ENCODE measurements around the gene FABP7.

Gene FABP7

GRCh38 chr6:122770835-122771601 lies 8.5 kb upstream of the FABP7 start:
- DNase-seq (ENCODE audit: low read depth, low spot score): no peak
- Histone ChIP-seq H3K27ac (no peak overlapping the region), H3K36me3 (ENCODE audit: insufficient read depth, low read length) (no peaks in the 10 kb centered on the region), H3K4me3 (no peak overlapping the region), H3K9me3 (ENCODE audit: low read depth, low read length) (no peaks in the 10 kb centered on the region), H3K9ac (ENCODE audit: insufficient read length) (no peak overlapping the region)
- no peak for TF ChIP-seq FOXP2 (optimal IDR thresholded peaks at IDR 0.05; ENCODE audit: control extremely low read depth, extremely low read length, insufficient read depth)

- DNase-seq (ENCODE audit: low read depth, low spot score): no peak
- Histone ChIP-seq H3K9ac (ENCODE audit: insufficient read length) (no peak overlapping the region), H3K36me3 (ENCODE audit: insufficient read depth, low read length) (no peaks in the 10 kb centered on the region), H3K4me3 (no peak overlapping the region), H3K9me3 (ENCODE audit: low read depth, low read length) (no peaks in the 10 kb centered on the region), H3K27ac (no peak overlapping the region)
- TF ChIP-seq POLR2AphosphoS5 (IDR thresholded peaks at IDR 0.05; ENCODE audit: borderline replicate concordance, low read depth, low read length) (no peak; the same call in 1 of the 2 replicates), FOXP2 (optimal IDR thresholded peaks at IDR 0.05; ENCODE audit: control extremely low read depth, extremely low read length, insufficient read depth) (no peak), EZH2 (IDR thresholded peaks at IDR 0.05) (no peak)
Observed at GRCh38 chr6:122772724-122773415, 6.6 kb upstream of the FABP7 start.

- H3K4me3 ChIP-seq: no peak overlapping the region
- no peaks in the 10 kb centered on the region for H3K9me3 ChIP-seq (ENCODE audit: low read depth, low read length)
- DNase-seq (ENCODE audit: low read depth, low spot score): no peak
- no peak for TF ChIP-seq EZH2 (IDR thresholded peaks at IDR 0.05)
- no peak for TF ChIP-seq FOXP2 (optimal IDR thresholded peaks at IDR 0.05; ENCODE audit: control extremely low read depth, extremely low read length, insufficient read depth)
- TF ChIP-seq POLR2AphosphoS5 (IDR thresholded peaks at IDR 0.05; ENCODE audit: borderline replicate concordance, low read depth, low read length): no peak
- H3K27ac ChIP-seq: no peak overlapping the region
- H3K9ac ChIP-seq (ENCODE audit: insufficient read length): no peak overlapping the region
- no peaks in the 10 kb centered on the region for H3K36me3 ChIP-seq (ENCODE audit: insufficient read depth, low read length)
Observed at GRCh38 chr6:122775975-122776374, 3.5 kb upstream of the FABP7 start.

DNA sequence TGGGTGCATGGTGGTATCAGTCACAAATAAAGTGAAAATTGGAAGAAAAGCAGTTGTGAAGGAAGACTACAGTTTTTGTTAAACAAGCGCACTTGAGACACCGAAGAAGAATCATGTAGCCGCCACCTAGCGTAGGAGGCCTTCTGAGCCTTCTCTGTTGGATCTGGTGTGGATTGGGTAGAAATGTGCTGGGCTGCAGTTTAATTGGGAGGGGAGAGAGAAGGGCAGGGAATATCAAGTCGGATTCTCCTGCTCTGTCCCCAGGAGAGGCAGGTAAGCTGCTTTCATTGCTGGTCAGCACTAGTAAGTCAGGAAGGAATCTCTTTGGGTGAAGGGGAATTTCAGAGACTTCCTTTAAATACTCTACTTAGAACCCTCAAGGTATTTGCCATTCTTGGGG lies 1.2 kb upstream of the FABP7 start:
- H3K9me3 ChIP-seq (ENCODE audit: low read depth, low read length): no peaks in the 10 kb centered on the region
- DNase-seq (ENCODE audit: low read depth, low spot score): no peak

GRCh38 chr6:122778985-122779661 lies 393 bp upstream of the FABP7 start:
- Histone ChIP-seq H3K36me3 (ENCODE audit: insufficient read depth, low read length) (no peaks in the 10 kb centered on the region), H3K4me3 (no peak overlapping the region), H3K9ac (ENCODE audit: insufficient read length) (no peak overlapping the region), H3K9me3 (ENCODE audit: low read depth, low read length) (no peaks in the 10 kb centered on the region), H3K27ac (no peak overlapping the region)
- no peak for TF ChIP-seq POLR2AphosphoS5 (IDR thresholded peaks at IDR 0.05; ENCODE audit: borderline replicate concordance, low read depth, low read length)
- TF ChIP-seq EZH2 (IDR thresholded peaks at IDR 0.05): no peak
- no peak for TF ChIP-seq FOXP2 (optimal IDR thresholded peaks at IDR 0.05; ENCODE audit: control extremely low read depth, extremely low read length, insufficient read depth)
- no peak for DNase-seq (ENCODE audit: low read depth, low spot score)

More for the DNA sequence above, 1.2 kb upstream of the FABP7 start:
- no peak overlapping the region for H3K9ac ChIP-seq (ENCODE audit: insufficient read length)
- no peak overlapping the region for H3K27ac ChIP-seq
- TF ChIP-seq EZH2 (IDR thresholded peaks at IDR 0.05): no peak
- no peak for TF ChIP-seq POLR2AphosphoS5 (IDR thresholded peaks at IDR 0.05; ENCODE audit: borderline replicate concordance, low read depth, low read length)
- H3K4me3 ChIP-seq: no peak overlapping the region
- H3K36me3 ChIP-seq (ENCODE audit: insufficient read depth, low read length): no peaks in the 10 kb centered on the region

GRCh38 chr6:122780114-122780513 lies 598 bp downstream of the FABP7 start:
- no peak overlapping the region for H3K9ac ChIP-seq (ENCODE audit: insufficient read length)
- no peak overlapping the region for H3K4me3 ChIP-seq
- no peaks in the 10 kb centered on the region for H3K36me3 ChIP-seq (ENCODE audit: insufficient read depth, low read length)
- H3K27ac ChIP-seq: no peak overlapping the region
- H3K9me3 ChIP-seq (ENCODE audit: low read depth, low read length): no peaks in the 10 kb centered on the region
- TF ChIP-seq FOXP2 (optimal IDR thresholded peaks at IDR 0.05; ENCODE audit: control extremely low read depth, extremely low read length, insufficient read depth) (no peak), EZH2 (IDR thresholded peaks at IDR 0.05) (no peak), POLR2AphosphoS5 (IDR thresholded peaks at IDR 0.05; ENCODE audit: borderline replicate concordance, low read depth, low read length) (no peak)
- DNase-seq (ENCODE audit: low read depth, low spot score): no peak

DNA sequence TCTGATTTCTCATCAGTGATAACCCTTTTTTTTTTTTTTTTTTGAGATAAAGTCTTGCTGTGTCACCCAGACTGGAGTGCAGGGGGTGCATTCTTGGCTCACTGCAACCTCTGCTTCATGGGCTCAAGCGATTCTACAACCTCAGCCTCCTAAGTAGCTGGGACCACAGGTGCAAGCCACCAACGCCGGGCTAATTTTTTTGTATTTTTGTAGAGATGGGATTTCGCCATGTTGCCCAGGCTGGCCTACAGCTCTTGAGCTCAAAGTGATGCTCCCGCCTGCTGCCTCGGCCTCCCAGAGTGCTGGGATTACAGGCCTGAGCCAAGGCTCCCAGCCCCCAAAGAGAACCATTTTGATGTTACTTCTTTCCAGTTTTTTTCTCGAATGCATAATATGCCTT lies 2.2 kb downstream of the FABP7 start:
- no peak overlapping the region for H3K4me3 ChIP-seq
- DNase-seq (ENCODE audit: low read depth, low spot score): no peak
- no peaks in the 10 kb centered on the region for H3K9me3 ChIP-seq (ENCODE audit: low read depth, low read length)
- no peak overlapping the region for H3K27ac ChIP-seq
- TF ChIP-seq FOXP2 (optimal IDR thresholded peaks at IDR 0.05; ENCODE audit: control extremely low read depth, extremely low read length, insufficient read depth) (no peak), POLR2AphosphoS5 (IDR thresholded peaks at IDR 0.05; ENCODE audit: borderline replicate concordance, low read depth, low read length) (no peak), EZH2 (IDR thresholded peaks at IDR 0.05) (no peak)
- H3K9ac ChIP-seq (ENCODE audit: insufficient read length): no peak overlapping the region
- H3K36me3 ChIP-seq (ENCODE audit: insufficient read depth, low read length): no peaks in the 10 kb centered on the region

DNA sequence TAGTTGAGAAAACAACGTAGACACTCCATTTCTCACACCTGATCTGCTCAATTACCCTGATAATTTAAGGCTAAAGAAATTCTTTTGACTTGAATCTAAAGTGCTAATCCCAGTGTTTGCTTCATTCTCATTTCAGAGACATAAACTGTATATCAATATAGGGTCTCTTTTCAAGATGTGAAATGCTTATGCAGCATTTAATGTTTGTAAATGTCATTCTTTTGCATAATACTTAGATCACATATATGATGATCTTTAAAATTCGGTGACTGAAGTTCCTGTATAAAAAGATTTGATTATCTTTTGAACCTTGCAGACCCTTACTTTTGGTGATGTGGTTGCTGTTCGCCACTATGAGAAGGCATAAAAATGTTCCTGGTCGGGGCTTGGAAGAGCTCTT lies 3.9 kb downstream of the FABP7 start:
- H3K36me3 ChIP-seq (ENCODE audit: insufficient read depth, low read length): no peaks in the 10 kb centered on the region
- no peak overlapping the region for H3K27ac ChIP-seq
- H3K9me3 ChIP-seq (ENCODE audit: low read depth, low read length): no peaks in the 10 kb centered on the region
- TF ChIP-seq POLR2AphosphoS5 (IDR thresholded peaks at IDR 0.05; ENCODE audit: borderline replicate concordance, low read depth, low read length) (no peak), EZH2 (IDR thresholded peaks at IDR 0.05) (no peak), FOXP2 (optimal IDR thresholded peaks at IDR 0.05; ENCODE audit: control extremely low read depth, extremely low read length, insufficient read depth) (no peak)
- no peak overlapping the region for H3K4me3 ChIP-seq
- H3K9ac ChIP-seq (ENCODE audit: insufficient read length): no peak overlapping the region
- DNase-seq (ENCODE audit: low read depth, low spot score): no peak
